NCI-H748 (cell line): ENCODE results near the gene ABLIM2.

ENCODE experiments used
- DNase-seq: peaks from one replicate; lab custom pipeline; 2025; ENCODE audit not compliant: unreplicated experiment; lab: John Stamatoyannopoulos, UW

Gene ABLIM2

GRCh38 chr4:8009710-8010511 is 148.7 kb downstream of the ABLIM2 start:
- peak; percentile 65 for DNase-seq

DNA sequence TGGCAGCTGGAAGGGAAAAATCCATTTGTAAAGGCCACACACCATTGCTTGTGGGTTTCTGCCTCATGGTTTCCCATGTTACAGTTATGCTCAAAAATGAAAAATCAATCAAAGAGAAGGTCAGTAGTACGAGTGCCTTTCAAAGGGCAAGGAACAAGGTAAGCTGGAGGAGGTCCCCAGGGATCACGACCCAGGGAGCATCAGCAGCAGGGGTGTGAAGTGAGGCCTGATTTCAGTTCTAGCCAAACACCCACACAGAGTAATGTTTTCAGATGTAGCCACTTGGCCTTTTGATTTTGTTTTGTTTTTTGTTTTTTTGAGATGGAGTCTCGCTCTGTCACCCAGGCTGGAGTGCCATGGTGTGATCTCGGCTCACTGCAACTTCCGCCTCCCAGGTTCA is 149.5 kb downstream of the ABLIM2 start:
- no peak for DNase-seq

DNA sequence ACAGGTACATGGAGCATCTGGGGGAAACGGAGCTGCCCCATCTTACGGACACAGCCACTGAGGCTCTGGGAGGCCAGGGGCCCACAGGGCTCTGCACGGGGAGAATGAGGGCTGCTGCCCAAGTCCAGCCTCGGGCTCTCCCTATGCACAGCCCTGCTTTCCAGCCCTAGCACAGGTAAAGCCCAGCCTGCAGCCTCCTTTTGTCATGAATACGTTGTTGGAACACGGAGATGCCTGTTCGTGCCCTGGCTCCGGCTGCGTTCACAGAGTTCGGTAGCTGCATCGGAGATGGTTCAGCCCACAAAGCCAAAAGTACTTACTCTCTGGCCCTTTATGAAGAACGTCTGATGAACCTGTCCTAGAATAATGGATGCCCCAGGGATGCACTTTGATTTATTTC is 150.2 kb downstream of the ABLIM2 start:
- DNase-seq, result no peak

DNA sequence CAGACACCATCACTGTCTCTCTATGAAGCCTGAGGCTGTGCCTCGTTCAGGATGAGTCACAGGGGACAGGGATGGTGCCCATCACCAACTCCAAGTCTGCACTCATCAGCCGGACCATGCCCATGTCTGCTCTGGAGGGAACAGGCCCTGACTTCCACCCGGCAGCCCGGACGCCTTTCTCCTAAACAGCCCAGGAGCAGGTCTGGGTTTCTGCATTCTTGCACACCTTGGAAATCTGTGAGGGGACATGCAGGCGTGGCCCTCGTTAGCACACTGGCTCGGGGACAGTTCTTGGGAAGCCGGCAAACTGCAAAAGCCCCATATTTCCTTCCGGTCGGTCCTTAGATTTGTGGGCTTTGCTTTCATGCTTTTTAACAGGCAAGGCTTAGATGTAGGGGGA is 151.0 kb downstream of the ABLIM2 start:
- DNase-seq, result no peak

DNA sequence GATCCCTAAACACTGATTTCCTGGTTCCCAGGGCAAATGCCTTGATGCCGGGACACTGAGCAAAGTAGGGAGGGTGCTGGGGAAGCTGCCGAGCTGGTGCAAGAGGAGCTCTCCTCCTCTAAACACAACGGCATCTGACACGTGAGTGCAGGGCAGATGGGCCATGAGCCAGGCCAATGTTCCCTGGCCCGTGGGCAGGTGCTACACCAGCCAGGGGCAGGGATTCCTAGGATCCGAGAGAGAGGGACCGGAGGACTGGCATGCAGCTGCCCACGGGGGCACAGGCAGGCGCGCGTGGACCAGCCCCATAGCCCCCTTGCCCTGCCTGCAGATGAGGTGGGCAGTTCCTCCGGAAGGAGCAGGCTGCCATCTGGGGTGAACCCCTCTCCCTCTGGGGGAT is 152.1 kb downstream of the ABLIM2 start:
- no peak for DNase-seq

DNA sequence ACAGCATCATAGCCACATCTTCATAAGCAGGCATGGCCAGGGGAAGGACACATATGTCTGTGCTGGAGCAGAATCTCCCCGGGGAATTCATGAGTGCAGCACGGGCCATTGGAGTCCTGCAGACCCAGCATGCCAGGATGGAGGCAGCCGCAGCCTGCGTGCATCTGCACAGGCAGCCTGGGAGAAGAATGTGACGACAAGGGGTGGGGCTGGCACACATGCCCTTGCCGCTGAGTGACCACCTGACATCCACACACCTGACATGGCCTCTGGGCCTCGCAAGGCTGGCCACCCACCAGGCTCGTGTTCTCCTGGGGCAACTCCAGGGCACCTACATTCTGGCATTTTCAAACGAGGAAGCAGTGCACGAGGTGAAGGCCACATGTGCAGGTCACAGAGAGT is 152.8 kb downstream of the ABLIM2 start:
- DNase-seq, result no peak

DNA sequence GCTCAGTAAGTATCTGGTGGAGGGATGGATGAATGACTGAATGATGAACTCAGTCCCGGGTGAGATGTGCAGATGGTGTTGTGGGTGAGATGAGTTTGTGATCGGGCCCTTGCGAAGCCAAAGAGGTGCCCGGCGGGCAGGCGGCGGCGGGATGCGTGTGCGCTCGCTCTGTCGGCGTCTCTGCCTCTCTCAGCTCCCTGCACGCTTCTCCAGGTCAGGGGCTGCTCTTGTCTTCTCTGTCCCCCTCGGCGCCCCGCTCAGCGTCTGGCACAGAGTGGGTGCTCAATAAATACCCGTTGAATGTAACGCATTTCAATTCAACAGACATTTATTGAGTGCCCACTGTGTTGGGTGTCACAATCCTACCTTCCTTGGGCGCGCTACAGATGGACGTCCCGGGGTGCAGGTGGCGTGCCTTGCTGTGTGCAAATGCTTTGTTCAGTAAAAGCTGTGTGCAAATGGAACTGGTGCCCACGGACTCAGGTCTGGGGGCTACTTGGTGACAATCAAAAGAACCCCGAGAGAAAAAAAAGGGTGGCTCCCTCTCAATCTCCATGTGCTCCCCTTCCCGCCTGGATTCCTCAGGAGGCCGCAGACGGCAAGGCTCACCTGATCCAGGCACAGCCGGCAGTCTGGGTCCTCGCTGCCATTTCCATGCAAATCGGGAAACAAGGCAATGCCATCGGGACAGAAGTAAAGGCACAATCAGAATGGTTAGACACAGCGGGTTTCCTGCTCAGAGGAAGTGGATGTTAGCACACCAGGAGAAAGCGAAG is 153.4 kb downstream of the ABLIM2 start:
- no peak for DNase-seq

DNA sequence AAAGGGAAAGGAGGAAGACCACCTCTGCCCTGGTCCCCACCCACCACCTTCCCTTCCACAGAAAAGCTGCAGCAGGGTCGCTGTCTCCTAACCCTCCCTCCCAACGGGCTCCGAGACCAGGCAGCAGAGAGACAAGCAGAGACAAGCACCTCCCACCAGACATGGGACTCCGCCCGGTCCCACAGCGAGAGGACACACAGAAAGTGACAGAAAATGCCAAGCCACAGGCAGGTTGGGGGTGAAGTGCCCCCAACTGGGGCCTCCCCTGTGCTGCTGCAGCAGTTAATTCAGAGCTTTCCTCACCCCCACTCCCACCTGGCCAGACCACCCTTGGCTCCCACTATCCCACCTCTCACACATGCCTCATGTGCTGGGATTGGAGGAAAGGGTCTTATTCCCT is 154.5 kb downstream of the ABLIM2 start:
- DNase-seq, result no peak

DNA sequence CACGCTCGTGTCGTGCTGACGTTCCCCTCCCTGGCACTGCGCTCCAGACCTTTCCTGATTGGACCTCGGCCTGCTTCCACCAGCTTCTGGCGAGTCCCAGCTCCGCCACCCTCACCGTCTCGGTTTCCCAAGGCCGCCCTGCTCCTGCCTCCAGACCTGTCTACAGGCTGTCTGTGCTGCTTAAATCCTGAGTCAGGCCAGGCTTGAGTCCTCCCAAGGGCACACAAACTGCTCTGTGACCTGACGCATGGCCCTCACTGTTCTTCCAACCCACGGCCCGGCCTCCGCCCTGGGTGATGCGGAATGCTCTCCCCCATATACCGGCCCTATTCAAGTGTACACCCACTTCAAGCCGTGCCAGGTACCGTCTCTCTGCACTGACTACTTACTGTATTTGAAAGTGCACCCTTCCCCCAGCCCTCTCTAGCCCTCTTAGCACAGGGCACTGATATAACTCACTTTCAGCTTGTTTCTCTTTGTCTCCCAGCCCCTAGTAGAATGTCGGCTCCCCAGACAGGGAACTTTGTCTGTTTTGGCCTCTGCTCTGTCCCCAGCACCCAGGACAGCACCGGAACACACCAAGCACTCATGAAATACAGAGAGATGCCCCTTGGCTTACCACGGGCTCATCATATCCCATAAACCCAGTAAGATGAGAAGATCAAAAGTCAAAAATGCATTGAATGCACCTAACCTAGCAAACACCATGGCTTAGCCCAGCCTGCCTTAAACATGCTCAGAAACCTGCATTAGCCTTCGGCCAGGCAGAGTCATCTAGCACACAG is 155.9 kb downstream of the ABLIM2 start:
- DNase-seq, result no peak

GRCh38 chr4:8001564-8002355 is 156.9 kb downstream of the ABLIM2 start:
- DNase-seq, result no peak

GRCh38 chr4:8000721-8001491 is 157.7 kb downstream of the ABLIM2 start:
- DNase-seq, result no peak

GRCh38 chr4:8000247-8000646 is 158.4 kb downstream of the ABLIM2 start:
- DNase-seq, result no peak

GRCh38 chr4:7999695-8000094 is 158.9 kb downstream of the ABLIM2 start:
- no peak for DNase-seq

DNA sequence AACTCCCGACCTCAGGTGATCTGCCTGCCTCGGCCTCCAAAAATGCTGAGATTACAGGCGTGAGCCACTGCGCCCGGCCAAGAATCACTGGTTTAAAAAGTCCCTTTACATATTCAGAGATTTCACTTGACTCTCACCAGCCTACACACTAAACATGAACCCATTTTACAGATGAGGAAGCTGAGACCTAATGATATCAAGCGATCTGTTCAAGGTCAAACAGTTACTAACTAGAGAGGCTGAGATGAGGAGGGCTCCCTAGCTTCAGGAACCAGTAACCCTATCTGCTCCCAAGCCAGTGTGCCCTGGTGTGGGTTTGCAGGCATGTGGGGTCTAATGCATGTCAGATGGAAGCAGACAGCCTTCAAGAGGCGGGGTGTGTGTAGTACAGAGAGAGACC is 159.3 kb downstream of the ABLIM2 start:
- DNase-seq, result no peak

DNA sequence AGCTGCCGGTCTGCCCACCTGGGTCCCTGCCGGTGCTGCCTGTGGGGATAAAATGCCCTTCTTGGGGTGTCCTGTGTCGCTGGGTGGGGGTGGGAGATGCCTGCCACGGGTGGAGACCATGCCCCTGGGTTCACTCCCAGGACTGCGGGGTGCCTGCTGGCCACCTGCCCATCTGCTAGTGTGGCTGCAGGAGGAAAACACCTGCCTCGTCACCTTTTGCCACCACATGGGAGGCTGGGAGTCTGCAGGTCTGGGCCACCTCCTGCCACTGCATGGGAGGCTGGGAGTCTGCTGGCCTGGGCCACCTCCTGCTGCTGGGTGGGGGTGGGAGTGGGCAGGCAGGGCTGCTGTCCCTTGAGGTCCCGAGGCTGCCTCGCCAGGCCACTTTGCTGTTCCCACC is 160.2 kb downstream of the ABLIM2 start:
- no peak for DNase-seq

- DNase-seq, result no peak
Measured at GRCh38 chr4:7995866-7996265, 162.7 kb downstream of the ABLIM2 start.

DNA sequence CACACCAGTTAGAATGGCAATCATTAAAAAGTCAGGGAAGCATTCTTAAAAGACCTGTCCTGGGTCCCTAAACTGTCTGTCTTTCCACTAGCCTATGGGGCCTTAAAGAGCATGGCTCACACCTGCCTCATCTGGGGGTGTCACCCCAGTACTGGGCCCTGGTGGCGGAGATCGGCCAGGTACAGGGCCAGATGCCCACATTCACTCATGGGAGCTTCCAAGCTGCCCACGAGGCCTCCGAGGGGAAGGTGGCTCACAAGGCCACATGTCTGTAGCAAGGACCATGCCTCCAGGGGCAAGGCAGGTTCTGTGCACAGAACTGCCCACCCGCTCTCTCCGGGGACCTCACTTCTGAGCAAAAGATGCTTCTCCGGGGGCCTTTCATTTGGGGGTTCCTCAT is 163.5 kb downstream of the ABLIM2 start:
- no peak for DNase-seq

DNA sequence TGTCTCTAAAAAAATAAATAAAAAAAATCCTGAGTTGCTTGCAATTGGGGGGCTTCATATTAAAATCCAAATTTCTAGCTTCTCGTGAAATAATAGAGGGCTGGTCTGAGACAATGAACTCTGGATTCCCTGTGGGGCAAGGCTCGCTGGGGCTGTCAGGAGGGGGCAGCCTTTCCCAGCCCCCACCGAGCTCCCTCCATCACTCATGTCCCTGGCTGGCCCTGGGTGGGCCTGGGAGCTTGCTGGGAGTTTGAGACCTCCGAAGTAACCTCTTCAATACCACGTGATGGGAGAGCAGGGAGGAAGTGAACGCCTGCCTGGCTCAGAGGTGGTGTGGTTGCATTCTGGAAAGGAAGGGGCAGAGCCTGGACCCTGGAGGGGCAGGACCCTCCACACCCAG is 164.9 kb downstream of the ABLIM2 start:
- no peak for DNase-seq

DNA sequence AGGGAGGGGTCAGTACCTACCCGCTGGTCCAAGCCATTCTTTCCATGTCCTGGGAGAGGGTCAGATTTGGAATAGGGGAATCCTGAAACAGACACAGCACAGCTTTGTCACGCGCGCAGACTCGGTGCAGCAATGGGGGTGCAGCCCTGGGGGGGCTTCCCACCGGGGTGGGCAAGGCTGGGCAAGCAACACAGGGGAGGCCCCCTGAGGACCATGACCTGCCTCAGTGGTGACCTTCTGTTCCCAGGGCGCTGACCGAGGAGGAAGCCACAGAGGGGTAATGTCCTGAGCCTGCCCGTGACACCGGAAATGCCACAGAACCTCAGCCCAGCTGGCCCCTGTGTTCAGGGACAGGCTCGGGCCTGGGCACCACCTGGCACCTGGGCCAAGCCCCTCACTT is 165.8 kb downstream of the ABLIM2 start:
- DNase-seq, result no peak

GRCh38 chr4:7990807-7991459 is 167.7 kb downstream of the ABLIM2 start:
- DNase-seq, result no peak
